Smooth muscle cell (in vitro differentiated cells): Measurements from ENCODE around the gene SCEL. TPM values are rescaled to one million over a fixed set of nuclear protein-coding genes. Genes with fewer than 3 reads are reported as not detected.

ENCODE experiments used
- DNase-seq: peaks from one replicate; lab custom pipeline; 2025; ENCODE audit not compliant: unreplicated experiment; lab: John Stamatoyannopoulos, UW
- H2AFZ ChIP-seq: fragments of 200-600 bp; sonication (generic); 2 replicates; pipeline ENCODE4 v1.6.0; 2016; ENCODE audit warnings: antibody characterized with exemption, low read depth, mild to moderate bottlenecking
- H3F3A ChIP-seq: fragments of 200-600 bp; sonication (generic); 2 replicates; pipeline ENCODE4 v1.6.0; 2017; ENCODE audit warnings: antibody characterized with exemption, low read depth
- H3K27ac ChIP-seq: fragments of 200-600 bp; sonication (generic); 2 replicates; pipeline ENCODE4 v1.5.1; 2016; ENCODE audit warnings: low read depth, mild to moderate bottlenecking
- H3K27me3 ChIP-seq: fragments of 200-600 bp; sonication (generic); 2 replicates; pipeline ENCODE4 v1.6.1; 2016; ENCODE audit warnings: low read depth, mild to moderate bottlenecking
- H3K36me3 ChIP-seq: fragments of 200-600 bp; sonication (generic); 2 replicates; pipeline ENCODE4 v1.5.1; 2016; ENCODE audit warnings: low read depth
- H3K4me1 ChIP-seq: fragments of 200-600 bp; sonication (generic); 2 replicates; pipeline ENCODE4 v1.5.1; 2016; ENCODE audit warnings: low read depth
- H3K4me2 ChIP-seq: fragments of 200-600 bp; sonication (generic); 2 replicates; pipeline ENCODE4 v1.6.0; 2016; ENCODE audit warnings: mild to moderate bottlenecking
- H3K4me3 ChIP-seq: fragments of 200-600 bp; sonication (generic); 2 replicates; pipeline ENCODE4 v1.5.1; 2016; ENCODE audit warnings: mild to moderate bottlenecking
- H3K79me2 ChIP-seq: fragments of 200-600 bp; sonication (generic); 2 replicates; pipeline ENCODE4 v1.6.0; 2016; ENCODE audit warnings: low read depth, mild to moderate bottlenecking
- H3K9ac ChIP-seq: fragments of 200-600 bp; sonication (generic); 2 replicates; pipeline ENCODE4 v1.6.0; 2016; ENCODE audit warnings: low read depth
- H3K9me3 ChIP-seq: fragments of 200-600 bp; sonication (generic); replicated peaks from 2 replicates; pipeline ENCODE4 v1.5.1; 2016; ENCODE audit warnings: low read depth
- H4K20me1 ChIP-seq: fragments of 200-600 bp; sonication (generic); 2 replicates; pipeline ENCODE4 v1.6.0; 2016; ENCODE audit warnings: low read depth
- CTCF ChIP-seq: fragments of 200-600 bp; sonication (generic); IDR thresholded peaks from 2 replicates; pipeline ENCODE4 v1.5.1; 2017; ENCODE audit warnings: borderline replicate concordance, mild to moderate bottlenecking, antibody characterized with exemption; ENCODE audit not compliant: insufficient read depth, poor library complexity, severe bottlenecking
- WGBS: methylation state at CpG from one replicate; pipeline ENCODE4 v1.1.7; 2016; ENCODE audit warnings: low lambda C conversion rate; 5-methylcytosine and 5-hydroxymethylcytosine counted together
- polyA plus RNA-seq: library from polyadenylated mRNA; unstranded; fragments of >200 nt; fragmentation: Nextera tagmentation; extraction: Ambion mirVana; gene quantifications from 2 replicates; pipeline ENCODE4 v1.2.1, GENCODE V29; 2016
- total RNA-seq: library from RNA; depleted of rRNA; stranded (reverse); fragments of >200 nt; gene quantifications from 2 replicates; pipeline ENCODE4 v1.2.3, GENCODE V29; 2014

Gene SCEL
- total and polyA plus RNA-seq, 2 experiments from 2014 or later = 0.55 to 4.3 TPM

- H3K27me3 ChIP-seq = no peaks in the 10 kb centered on the region
- no peak overlapping the region for H3K4me2 ChIP-seq
- no peaks in the 10 kb centered on the region for H3K4me1 ChIP-seq
- no peak overlapping the region for H2AFZ ChIP-seq
- no peaks in the 10 kb centered on the region for H3K36me3 ChIP-seq
- no peak overlapping the region for H3K4me3 ChIP-seq
- H3K9me3 ChIP-seq = no peaks in the 10 kb centered on the region
- WGBS = 82% methylated on average over 3 of the region's 3 CpGs
- H3K9ac ChIP-seq = no peak overlapping the region
- H4K20me1 ChIP-seq = no peaks in the 10 kb centered on the region
- no peak for DNase-seq
- H3K27ac ChIP-seq = no peak overlapping the region
- no peaks in the 10 kb centered on the region for H3F3A ChIP-seq
- TF ChIP-seq CTCF = no peak
- H3K79me2 ChIP-seq = no peaks in the 10 kb centered on the region
Measured at GRCh38 chr13:77583581-77583980, 48.1 kb downstream of the SCEL start.

GRCh38 chr13:77584106-77584505 lies 48.6 kb downstream of the SCEL start:
- H3K4me1 ChIP-seq = no peaks in the 10 kb centered on the region
- H2AFZ ChIP-seq = no peak overlapping the region
- DNase-seq = no peak
- H3K27ac ChIP-seq = no peak overlapping the region
- H3K4me2 ChIP-seq = no peak overlapping the region
- 79% methylated on average over 7 of the region's 7 CpGs for WGBS
- H3F3A ChIP-seq = no peaks in the 10 kb centered on the region
- H3K27me3 ChIP-seq = no peaks in the 10 kb centered on the region
- H3K9ac ChIP-seq = no peak overlapping the region
- H3K79me2 ChIP-seq = no peaks in the 10 kb centered on the region
- no peaks in the 10 kb centered on the region for H3K36me3 ChIP-seq
- TF ChIP-seq CTCF = no peak
- H3K9me3 ChIP-seq = no peaks in the 10 kb centered on the region
- H3K4me3 ChIP-seq = no peak overlapping the region
- H4K20me1 ChIP-seq = no peaks in the 10 kb centered on the region

GRCh38 chr13:77595166-77595810 lies 59.8 kb downstream of the SCEL start:
- H3K4me1 ChIP-seq = no peaks in the 10 kb centered on the region
- H3K9ac ChIP-seq = no peak overlapping the region
- H3K36me3 ChIP-seq = no peaks in the 10 kb centered on the region
- 25% methylated on average over 2 of the region's 2 CpGs for WGBS
- no peak overlapping the region for H3K27ac ChIP-seq
- DNase-seq = no peak
- H3K79me2 ChIP-seq = no peaks in the 10 kb centered on the region
- H3K4me2 ChIP-seq = no peak overlapping the region
- H3K4me3 ChIP-seq = no peak overlapping the region
- H3F3A ChIP-seq = no peaks in the 10 kb centered on the region
- no peak overlapping the region for H2AFZ ChIP-seq
- TF ChIP-seq CTCF = no peak
- H3K9me3 ChIP-seq = no peaks in the 10 kb centered on the region
- no peaks in the 10 kb centered on the region for H4K20me1 ChIP-seq
- H3K27me3 ChIP-seq = peaks cover 20% of the 10 kb centered on the region

DNA sequence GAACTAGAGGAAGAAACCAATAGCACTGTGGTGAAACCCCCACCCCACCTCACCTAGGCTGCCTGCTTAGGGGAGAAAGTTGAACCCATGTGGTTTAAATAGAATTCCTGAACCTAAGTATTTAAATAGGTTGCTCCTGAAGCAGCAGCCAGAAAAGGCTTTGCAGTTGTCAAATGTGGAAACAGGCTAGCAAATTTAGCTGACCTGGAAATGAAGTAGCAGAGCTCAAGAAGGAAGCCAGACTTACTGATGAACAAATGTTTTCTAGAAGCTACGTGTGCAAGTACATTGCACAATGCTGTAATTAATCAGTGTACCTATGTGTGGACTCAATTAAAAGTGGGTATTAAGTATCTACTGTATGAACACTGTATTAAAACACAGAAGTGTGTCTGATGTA lies 61.3 kb downstream of the SCEL start:
- no peaks in the 10 kb centered on the region for H3K4me1 ChIP-seq
- TF ChIP-seq CTCF = no peak
- no peak overlapping the region for H3K4me2 ChIP-seq
- H3K27ac ChIP-seq = no peak overlapping the region
- H2AFZ ChIP-seq = no peak overlapping the region
- H3K9me3 ChIP-seq = no peaks in the 10 kb centered on the region
- no peaks in the 10 kb centered on the region for H4K20me1 ChIP-seq
- no peaks in the 10 kb centered on the region for H3F3A ChIP-seq
- H3K36me3 ChIP-seq = no peaks in the 10 kb centered on the region
- H3K79me2 ChIP-seq = no peaks in the 10 kb centered on the region
- no peak overlapping the region for H3K9ac ChIP-seq
- H3K27me3 ChIP-seq = peaks cover 8% of the 10 kb centered on the region
- H3K4me3 ChIP-seq = no peak overlapping the region
- no peak for DNase-seq
- 90% methylated on average over 1 of the region's 1 CpG for WGBS
